ENCODE measurements around the gene VSIG8. TPM values are rescaled to one million over a fixed set of nuclear protein-coding genes. Genes with fewer than 3 reads are reported as not detected.

Gene VSIG8
- total and polyA plus RNA-seq, 9 of the 15 experiments (the other 6 are each of a cell fraction or from before 2014, with no cell fraction given), result not detected

DNA sequence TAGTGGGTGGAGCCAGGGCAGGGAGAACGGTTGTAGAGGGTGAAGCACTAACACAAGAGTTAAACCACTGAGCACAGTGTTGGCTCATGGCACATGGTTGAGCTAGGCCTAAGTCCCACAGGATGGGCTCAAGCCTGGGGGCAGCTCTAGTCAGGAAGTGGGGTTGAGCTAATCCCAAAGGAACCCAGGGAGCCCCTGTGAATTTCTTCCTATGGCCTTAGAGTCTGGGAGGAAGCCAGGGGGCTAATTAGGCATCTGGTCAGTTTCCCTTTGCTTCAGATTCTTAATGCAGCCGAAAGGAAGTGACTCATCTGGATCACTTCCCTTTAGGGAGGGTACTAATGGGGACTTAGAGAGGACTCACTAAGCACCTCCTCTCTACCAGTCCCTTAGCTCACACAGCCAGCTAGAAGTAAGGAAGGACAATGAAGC lies 27.4 kb upstream of the VSIG8 start (continued):
- TF ChIP-seq, protein P1, sequence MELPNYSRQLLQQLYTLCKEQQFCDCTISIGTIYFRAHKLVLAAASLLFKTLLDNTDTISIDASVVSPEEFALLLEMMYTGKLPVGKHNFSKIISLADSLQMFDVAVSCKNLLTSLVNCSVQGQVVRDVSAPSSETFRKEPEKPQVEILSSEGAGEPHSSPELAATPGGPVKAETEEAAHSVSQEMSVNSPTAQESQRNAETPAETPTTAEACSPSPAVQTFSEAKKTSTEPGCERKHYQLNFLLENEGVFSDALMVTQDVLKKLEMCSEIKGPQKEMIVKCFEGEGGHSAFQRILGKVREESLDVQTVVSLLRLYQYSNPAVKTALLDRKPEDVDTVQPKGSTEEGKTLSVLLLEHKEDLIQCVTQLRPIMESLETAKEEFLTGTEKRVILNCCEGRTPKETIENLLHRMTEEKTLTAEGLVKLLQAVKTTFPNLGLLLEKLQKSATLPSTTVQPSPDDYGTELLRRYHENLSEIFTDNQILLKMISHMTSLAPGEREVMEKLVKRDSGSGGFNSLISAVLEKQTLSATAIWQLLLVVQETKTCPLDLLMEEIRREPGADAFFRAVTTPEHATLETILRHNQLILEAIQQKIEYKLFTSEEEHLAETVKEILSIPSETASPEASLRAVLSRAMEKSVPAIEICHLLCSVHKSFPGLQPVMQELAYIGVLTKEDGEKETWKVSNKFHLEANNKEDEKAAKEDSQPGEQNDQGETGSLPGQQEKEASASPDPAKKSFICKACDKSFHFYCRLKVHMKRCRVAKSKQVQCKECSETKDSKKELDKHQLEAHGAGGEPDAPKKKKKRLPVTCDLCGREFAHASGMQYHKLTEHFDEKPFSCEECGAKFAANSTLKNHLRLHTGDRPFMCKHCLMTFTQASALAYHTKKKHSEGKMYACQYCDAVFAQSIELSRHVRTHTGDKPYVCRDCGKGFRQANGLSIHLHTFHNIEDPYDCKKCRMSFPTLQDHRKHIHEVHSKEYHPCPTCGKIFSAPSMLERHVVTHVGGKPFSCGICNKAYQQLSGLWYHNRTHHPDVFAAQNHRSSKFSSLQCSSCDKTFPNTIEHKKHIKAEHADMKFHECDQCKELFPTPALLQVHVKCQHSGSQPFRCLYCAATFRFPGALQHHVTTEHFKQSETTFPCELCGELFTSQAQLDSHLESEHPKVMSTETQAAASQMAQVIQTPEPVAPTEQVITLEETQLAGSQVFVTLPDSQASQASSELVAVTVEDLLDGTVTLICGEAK (IDR thresholded peaks at IDR 0.05), result 0 out of 2 replicates have a peak, but pooled peaks have one; percentile 48
- TF ChIP-seq, protein P1 (CRISPR knock-in tag; IDR thresholded peaks at IDR 0.05), result no peak
- TF ChIP-seq XRCC5 (IDR thresholded peaks at IDR 0.05; ENCODE audit: low read depth, low read length), result no peak
- TF ChIP-seq ZKSCAN1 (IDR thresholded peaks at IDR 0.05; ENCODE audit: low read depth, low read length), result no peak
- TF ChIP-seq ETV6 (IDR thresholded peaks at IDR 0.05; ENCODE audit: borderline replicate concordance in 1 of 2, low read depth in 2 of 2, low read length in 1 of 2), result peak in 1 of 2 experiments; percentile 56; a peak in 1 of 4 replicates
- TF ChIP-seq ETV6 (CRISPR knock-in tag; IDR thresholded peaks at IDR 0.05; ENCODE audit: borderline replicate concordance), result no peak
- peak; percentile 5 for TF ChIP-seq FOS (IDR thresholded peaks at IDR 0.05; ENCODE audit: extremely low read depth, insufficient read length)
- peak; percentile 27 for TF ChIP-seq PHF20 (IDR thresholded peaks at IDR 0.05; ENCODE audit: partially characterized antibody)
- TF ChIP-seq ARID1B (IDR thresholded peaks at IDR 0.05), result peak; percentile 47; the same call in 1 of the 2 replicates
- TF ChIP-seq, protein P2, sequence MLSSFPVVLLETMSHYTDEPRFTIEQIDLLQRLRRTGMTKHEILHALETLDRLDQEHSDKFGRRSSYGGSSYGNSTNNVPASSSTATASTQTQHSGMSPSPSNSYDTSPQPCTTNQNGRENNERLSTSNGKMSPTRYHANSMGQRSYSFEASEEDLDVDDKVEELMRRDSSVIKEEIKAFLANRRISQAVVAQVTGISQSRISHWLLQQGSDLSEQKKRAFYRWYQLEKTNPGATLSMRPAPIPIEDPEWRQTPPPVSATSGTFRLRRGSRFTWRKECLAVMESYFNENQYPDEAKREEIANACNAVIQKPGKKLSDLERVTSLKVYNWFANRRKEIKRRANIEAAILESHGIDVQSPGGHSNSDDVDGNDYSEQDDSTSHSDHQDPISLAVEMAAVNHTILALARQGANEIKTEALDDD (IDR thresholded peaks at IDR 0.05), result peak; percentile 80
- 0 out of 4 replicates have a peak, but pooled peaks of 1 of the 2 experiments have one; percentile 19 for TF ChIP-seq RCOR1 (IDR thresholded peaks at IDR 0.05; ENCODE audit: borderline replicate concordance in 1 of 2, low read depth in 2 of 2, low read length in 2 of 2)
- peak; percentile 73 for TF ChIP-seq JUN (IDR thresholded peaks at IDR 0.05; ENCODE audit: borderline replicate concordance, low read depth, low read length)
- TF ChIP-seq JUN (CRISPR knock-in tag; IDR thresholded peaks at IDR 0.05; ENCODE audit: borderline replicate concordance), result no peak
- TF ChIP-seq KLF6 (CRISPR knock-in tag; IDR thresholded peaks at IDR 0.05; ENCODE audit: borderline replicate concordance), result no peak
- TF ChIP-seq, protein P3, sequence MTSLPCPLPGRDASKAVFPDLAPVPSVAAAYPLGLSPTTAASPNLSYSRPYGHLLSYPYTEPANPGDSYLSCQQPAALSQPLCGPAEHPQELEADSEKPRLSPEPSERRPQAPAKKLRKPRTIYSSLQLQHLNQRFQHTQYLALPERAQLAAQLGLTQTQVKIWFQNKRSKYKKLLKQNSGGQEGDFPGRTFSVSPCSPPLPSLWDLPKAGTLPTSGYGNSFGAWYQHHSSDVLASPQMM (CRISPR knock-in tag; IDR thresholded peaks at IDR 0.05), result no peak
- TF ChIP-seq ETV1 (tag; conservative IDR thresholded peaks at IDR 0.05; ENCODE audit: low read depth), result peak; percentile 55; the same call in 1 of the 2 replicates
- TF ChIP-seq HMG20A (CRISPR knock-in tag; conservative IDR thresholded peaks at IDR 0.05), result no peak

Data from K562 (cell line).